Activated naive CD8-positive, alpha-beta T cell treated with anti-CD3 and anti-CD28 coated beads, Interleukin-2, amount 50 U/mL, for 24 hours (primary cell): Measurements from ENCODE around the gene LAMA4.

Experiments used
- ATAC-seq: fragments of 150-1000 bp; cut with Tn5 transposase; one replicate; pipeline ENCODE4 v1.10.0; 2021
- DNase-seq: peaks from one replicate; pipeline ENCODE4 v3.0.0; 2021
- H3K27ac Mint-ChIP-seq: one replicate; pipeline ENCODE4 v1.8.0; 2021; ENCODE audit warnings: mild to moderate bottlenecking, mixed read lengths
- H3K27me3 Mint-ChIP-seq: one replicate; pipeline ENCODE4 v1.8.0; 2021; ENCODE audit warnings: mixed read lengths
- H3K36me3 Mint-ChIP-seq: one replicate; pipeline ENCODE4 v1.8.0; 2021; ENCODE audit warnings: low read depth, mixed read lengths
- H3K4me1 Mint-ChIP-seq: one replicate; pipeline ENCODE4 v1.8.0; 2021; ENCODE audit warnings: mixed read lengths
- H3K4me3 Mint-ChIP-seq: one replicate; pipeline ENCODE4 v1.8.0; 2021; ENCODE audit warnings: mild to moderate bottlenecking, moderate library complexity, mixed read lengths
- H3K9me3 Mint-ChIP-seq: one replicate; pipeline ENCODE4 v1.8.0; 2021; ENCODE audit warnings: mixed read lengths

Gene LAMA4

GRCh38 chr6:112286500-112287144 is 32.3 kb upstream of the LAMA4 start:
- no peak overlapping the region for H3K4me3 Mint-ChIP-seq
- DNase-seq: no peak
- peaks cover 17% of the 10 kb centered on the region for H3K4me1 Mint-ChIP-seq
- no peak for ATAC-seq
- H3K27ac Mint-ChIP-seq: no peak overlapping the region
- H3K27me3 Mint-ChIP-seq: peaks cover 33% of the 10 kb centered on the region
- H3K36me3 Mint-ChIP-seq: no peaks in the 10 kb centered on the region
- H3K9me3 Mint-ChIP-seq: no peaks in the 10 kb centered on the region

- no peaks in the 10 kb centered on the region for H3K36me3 Mint-ChIP-seq
- no peak overlapping the region for H3K4me3 Mint-ChIP-seq
- no peaks in the 10 kb centered on the region for H3K9me3 Mint-ChIP-seq
- DNase-seq (peak; percentile 52), ATAC-seq (peak; percentile 96)
- peaks cover 17% of the 10 kb centered on the region for H3K4me1 Mint-ChIP-seq
- peaks cover 35% of the 10 kb centered on the region for H3K27me3 Mint-ChIP-seq
- peak overlapping the region; percentile 52 for H3K27ac Mint-ChIP-seq
Measured at GRCh38 chr6:112286010-112286409, 31.6 kb upstream of the LAMA4 start.

GRCh38 chr6:112284603-112285002 is 30.2 kb upstream of the LAMA4 start:
- Mint-ChIP-seq H3K36me3 (no peaks in the 10 kb centered on the region), H3K4me3 (no peak overlapping the region), H3K4me1 (peaks cover 17% of the 10 kb centered on the region), H3K27me3 (peaks cover 47% of the 10 kb centered on the region), H3K27ac (no peak overlapping the region), H3K9me3 (no peaks in the 10 kb centered on the region)
- ATAC-seq (no peak), DNase-seq (no peak)

GRCh38 chr6:112283621-112284020 is 29.3 kb upstream of the LAMA4 start:
- Mint-ChIP-seq H3K4me1 (peaks cover 17% of the 10 kb centered on the region), H3K27ac (no peak overlapping the region), H3K36me3 (no peaks in the 10 kb centered on the region), H3K27me3 (peaks cover 53% of the 10 kb centered on the region), H3K4me3 (no peak overlapping the region), H3K9me3 (no peaks in the 10 kb centered on the region)
- no peak for DNase-seq
- ATAC-seq: no peak

GRCh38 chr6:112281821-112282615 is 27.7 kb upstream of the LAMA4 start:
- ATAC-seq: no peak
- H3K9me3 Mint-ChIP-seq: no peaks in the 10 kb centered on the region
- peaks cover 16% of the 10 kb centered on the region for H3K4me1 Mint-ChIP-seq
- H3K36me3 Mint-ChIP-seq: no peaks in the 10 kb centered on the region
- no peak for DNase-seq
- H3K4me3 Mint-ChIP-seq: no peak overlapping the region
- H3K27me3 Mint-ChIP-seq: peaks cover 43% of the 10 kb centered on the region
- no peak overlapping the region for H3K27ac Mint-ChIP-seq

- peaks cover 39% of the 10 kb centered on the region for H3K27me3 Mint-ChIP-seq
- no peaks in the 10 kb centered on the region for H3K9me3 Mint-ChIP-seq
Measured at GRCh38 chr6:112279031-112279935, 24.9 kb upstream of the LAMA4 start.

GRCh38 chr6:112275365-112275764 is 21.0 kb upstream of the LAMA4 start:
- Mint-ChIP-seq H3K27ac (no peak overlapping the region), H3K4me1 (no peaks in the 10 kb centered on the region), H3K27me3 (peaks cover 11% of the 10 kb centered on the region), H3K36me3 (no peaks in the 10 kb centered on the region), H3K9me3 (no peaks in the 10 kb centered on the region), H3K4me3 (no peak overlapping the region)
- DNase-seq: no peak
- no peak for ATAC-seq

More at GRCh38 chr6:112279031-112279935, 24.9 kb upstream of the LAMA4 start:
- DNase-seq: no peak
- Mint-ChIP-seq H3K4me3 (no peak overlapping the region), H3K27ac (no peak overlapping the region), H3K4me1 (no peaks in the 10 kb centered on the region), H3K36me3 (no peaks in the 10 kb centered on the region)
- ATAC-seq: no peak

GRCh38 chr6:112274774-112275173 is 20.4 kb upstream of the LAMA4 start:
- Mint-ChIP-seq H3K4me3 (no peak overlapping the region), H3K36me3 (no peaks in the 10 kb centered on the region), H3K4me1 (no peaks in the 10 kb centered on the region), H3K27ac (no peak overlapping the region), H3K9me3 (no peaks in the 10 kb centered on the region), H3K27me3 (peaks cover 8% of the 10 kb centered on the region)
- DNase-seq: no peak
- ATAC-seq: no peak

- Mint-ChIP-seq H3K36me3 (no peaks in the 10 kb centered on the region), H3K27ac (no peak overlapping the region), H3K4me3 (no peak overlapping the region), H3K9me3 (no peaks in the 10 kb centered on the region), H3K27me3 (no peaks in the 10 kb centered on the region), H3K4me1 (no peaks in the 10 kb centered on the region)
- DNase-seq: no peak
- ATAC-seq: no peak
Measured at GRCh38 chr6:112272799-112273198, 18.4 kb upstream of the LAMA4 start.

- DNase-seq (no peak), ATAC-seq (no peak)
- H3K4me3 Mint-ChIP-seq: no peak overlapping the region
- no peaks in the 10 kb centered on the region for H3K9me3 Mint-ChIP-seq
- H3K36me3 Mint-ChIP-seq: no peaks in the 10 kb centered on the region
- H3K27me3 Mint-ChIP-seq: no peaks in the 10 kb centered on the region
- H3K4me1 Mint-ChIP-seq: no peaks in the 10 kb centered on the region
- H3K27ac Mint-ChIP-seq: no peak overlapping the region
Measured at GRCh38 chr6:112270756-112271155, 16.4 kb upstream of the LAMA4 start.

- ATAC-seq: no peak
- H3K27ac Mint-ChIP-seq: no peak overlapping the region
- no peaks in the 10 kb centered on the region for H3K27me3 Mint-ChIP-seq
- H3K9me3 Mint-ChIP-seq: no peaks in the 10 kb centered on the region
- no peak overlapping the region for H3K4me3 Mint-ChIP-seq
- H3K4me1 Mint-ChIP-seq: no peaks in the 10 kb centered on the region
- DNase-seq: no peak
- H3K36me3 Mint-ChIP-seq: no peaks in the 10 kb centered on the region
Measured at GRCh38 chr6:112269979-112270566, 15.7 kb upstream of the LAMA4 start.

GRCh38 chr6:112269114-112269513 is 14.7 kb upstream of the LAMA4 start:
- no peaks in the 10 kb centered on the region for H3K27me3 Mint-ChIP-seq
- ATAC-seq (no peak), DNase-seq (no peak)
- H3K36me3 Mint-ChIP-seq: no peaks in the 10 kb centered on the region
- H3K4me1 Mint-ChIP-seq: no peaks in the 10 kb centered on the region
- H3K4me3 Mint-ChIP-seq: no peak overlapping the region
- no peak overlapping the region for H3K27ac Mint-ChIP-seq
- no peaks in the 10 kb centered on the region for H3K9me3 Mint-ChIP-seq

GRCh38 chr6:112268654-112269053 is 14.3 kb upstream of the LAMA4 start:
- DNase-seq (no peak), ATAC-seq (no peak)
- Mint-ChIP-seq H3K36me3 (no peaks in the 10 kb centered on the region), H3K27ac (no peak overlapping the region), H3K9me3 (no peaks in the 10 kb centered on the region), H3K4me3 (no peak overlapping the region), H3K27me3 (no peaks in the 10 kb centered on the region), H3K4me1 (no peaks in the 10 kb centered on the region)

- DNase-seq (no peak), ATAC-seq (no peak)
- H3K36me3 Mint-ChIP-seq: no peaks in the 10 kb centered on the region
- no peaks in the 10 kb centered on the region for H3K9me3 Mint-ChIP-seq
- no peaks in the 10 kb centered on the region for H3K27me3 Mint-ChIP-seq
- H3K4me1 Mint-ChIP-seq: no peaks in the 10 kb centered on the region
- no peak overlapping the region for H3K4me3 Mint-ChIP-seq
- no peak overlapping the region for H3K27ac Mint-ChIP-seq
Measured at GRCh38 chr6:112268019-112268418, 13.7 kb upstream of the LAMA4 start.
